CD4-positive, alpha-beta T cell (primary cell): ENCODE data around the gene DUS1L. TPM values are rescaled to one million over a fixed set of nuclear protein-coding genes. Genes with fewer than 3 reads are reported as not detected.

Experiments
- ATAC-seq: fragments of 200-7000 bp; cut with Tn5 transposase; one replicate; pipeline ENCODE4 v1.10.0; 2022; ENCODE audit warnings: mild to moderate bottlenecking; ENCODE audit not compliant: poor library complexity
- CTCF ChIA-PET: fragments of 350-600 bp; sonication (Branson Sonifier 250); formaldehyde crosslinking; loops from one replicate; lab custom pipeline; 2021; ENCODE audit warnings: antibody characterized with exemption, inconsistent platforms; lab: Charles Lee
- POLR2A ChIA-PET: fragments of 350-600 bp; sonication (Branson Sonifier 250); formaldehyde crosslinking; loops from one replicate; lab custom pipeline; 2021; ENCODE audit warnings: antibody characterized with exemption, inconsistent platforms; lab: Charles Lee
- DNase-seq, 14 experiments: peaks; one replicate each; pipeline ENCODE4 v3.0.0-alpha.2; 2013 to 2020; ENCODE audit warnings: mixed read lengths in 2 of 14
- H3K27ac ChIP-seq, 2 donors: one replicate each; pipeline versions ENCODE4 v1.5.1 to v1.7.0; 2013; ENCODE audit warnings: low read length in 2 of 2, low read depth in 1 of 2, mild to moderate bottlenecking in 1 of 2
- H3K27me3 ChIP-seq, 2 experiments: 1 replicate in 1 of 2; 2 replicates in 1 of 2; pipeline versions ENCODE4 v1.6.1 to v1.7.0; 2013; ENCODE audit warnings: low read length in 2 of 2, control low read depth in 1 of 2, mild to moderate bottlenecking in 1 of 2, moderate library complexity in 1 of 2; ENCODE audit not compliant: insufficient read depth in 2 of 2, control insufficient read depth in 1 of 2
- H3K36me3 ChIP-seq: one replicate; pipeline ENCODE4 v1.6.1; 2013; ENCODE audit warnings: low read length, control low read depth; ENCODE audit not compliant: insufficient read depth
- H3K4me1 ChIP-seq: one replicate; pipeline ENCODE4 v1.6.1; 2013; ENCODE audit warnings: low read length, control low read depth; ENCODE audit not compliant: insufficient read depth
- H3K4me3 ChIP-seq: one replicate; pipeline ENCODE4 v1.5.1; 2013; ENCODE audit warnings: mild to moderate bottlenecking, low read length, moderate library complexity
- H3K9me3 ChIP-seq, 2 experiments: 1 replicate in 1 of 2; 2 replicates in 1 of 2; pipeline versions ENCODE4 v1.6.1 to v1.7.0; 2013; ENCODE audit warnings: low read length in 2 of 2, mild to moderate bottlenecking in 2 of 2, control low read depth in 1 of 2, moderate library complexity in 1 of 2; ENCODE audit not compliant: control insufficient read depth in 1 of 2, insufficient read depth in 1 of 2
- H3K27ac Mint-ChIP-seq: one replicate; pipeline ENCODE4 v1.8.0; 2020; ENCODE audit warnings: mixed read lengths
- H3K27me3 Mint-ChIP-seq: one replicate; pipeline ENCODE4 v1.8.0; 2021; ENCODE audit warnings: mixed read lengths
- H3K36me3 Mint-ChIP-seq: one replicate; pipeline ENCODE4 v1.8.0; 2021; ENCODE audit warnings: low read depth, mixed read lengths
- H3K4me1 Mint-ChIP-seq: one replicate; pipeline ENCODE4 v1.8.0; 2021; ENCODE audit warnings: low read depth, mixed read lengths
- H3K4me3 Mint-ChIP-seq: one replicate; pipeline ENCODE4 v1.8.0; 2020; ENCODE audit warnings: mild to moderate bottlenecking, mixed read lengths
- H3K9me3 Mint-ChIP-seq: one replicate; pipeline ENCODE4 v1.8.0; 2020; ENCODE audit warnings: mixed read lengths
- CTCF ChIP-seq: fragments of 200-600 bp; IDR thresholded peaks from one replicate; pipeline ENCODE4 v1.8.0; 2022; ENCODE audit warnings: antibody characterized with exemption, mild to moderate bottlenecking
- intact Hi-C, 2 experiments: fragments of 100-400 bp; cut with DNase I in 1 of 2; cut with micrococcal nuclease in 1 of 2; formaldehyde crosslinking; loops; one replicate each; pipeline versions ENCODE4 v1.15.1 to v1.9.0; 2023 to 2025; cut with DNase I, micrococcal nuclease
- total RNA-seq, 174 experiments: library from RNA in 2 of 174; stranded (reverse) in 2 of 174; gene quantifications; one replicate each; pipeline ENCODE4 v1.2.3 and lab custom pipeline; 2021 to 2026

Gene DUS1L
- total RNA-seq, 2 experiments from 2014 or later = 160 to 163 TPM

GRCh38 chr17:82037092-82037888 lies 28.3 kb downstream of the DUS1L start, which contains the start of gene DCXR:
Gene DCXR (minus strand): TSS chr17:82037697. CDS start chr17:82037682, 15 bp downstream.
- ChIA-PET CTCF (interaction anchor here (0.6 to 2.1 kb wide), 11 partner anchors 13 to 482 kb away, joined by 3 to 12 read pairs (median 3); partner anchors contain the start of genes CENPX, FASN, FOXK2 and GPS1), POLR2A (interaction anchor here (0.6 to 1.8 kb wide), 31 partner anchors 12 to 335 kb away, joined by 3 to 27 read pairs (median 4); partner anchors contain the start of genes ASPSCR1, CENPX, FASN and GPS1)
- no peaks in the 10 kb centered on the region for H3K27me3 Mint-ChIP-seq
- Histone ChIP-seq H3K27me3 (no peaks in the 10 kb centered on the region), H3K27ac (peak within 1 kb of the TSS; percentile 45 to 55), H3K4me3 (peak within 1 kb of the TSS; percentile 65), H3K9me3 (no peaks in the 10 kb centered on the region), H3K4me1 (peaks cover 27% of the 10 kb centered on the region), H3K36me3 (no peaks in the 10 kb centered on the region)
- no peaks in the 10 kb centered on the region for H3K9me3 Mint-ChIP-seq
- H3K4me3 Mint-ChIP-seq = peak within 1 kb of the TSS; percentile 96
- peak within 1 kb of the TSS; percentile 84 for H3K27ac Mint-ChIP-seq
- peak; percentile 85 to 97 (median 94) for DNase-seq
- peak; percentile 90 for ATAC-seq
- H3K36me3 Mint-ChIP-seq = peaks cover 16% of the 10 kb centered on the region
- peaks cover 26% of the 10 kb centered on the region for H3K4me1 Mint-ChIP-seq
- intact Hi-C loops = loop anchor here (1.0 to 10.0 kb wide), 7 partner anchors 14 to 518 kb away; partner anchors contain the start of genes HEXD (in 2 of the 2), OGFOD3 (in 2 of the 2) and LRRC45 (in 1 of the 2)
- TF ChIP-seq CTCF = peak; percentile 87

GRCh38 chr17:82036634-82037091 lies 28.9 kb downstream of the DUS1L start:
- H3K36me3 ChIP-seq = no peaks in the 10 kb centered on the region
- Mint-ChIP-seq H3K9me3 (no peaks in the 10 kb centered on the region), H3K27me3 (no peaks in the 10 kb centered on the region), H3K4me3 (peak overlapping the region; percentile 79), H3K27ac (no peak overlapping the region), H3K36me3 (peaks cover 16% of the 10 kb centered on the region), H3K4me1 (peaks cover 26% of the 10 kb centered on the region)
- no peaks in the 10 kb centered on the region for H3K9me3 ChIP-seq
- DNase-seq (no peak), ATAC-seq (no peak)
- peak overlapping the region; percentile 45 to 55 for H3K27ac ChIP-seq
- H3K4me3 ChIP-seq = peak overlapping the region; percentile 65
- no peaks in the 10 kb centered on the region for H3K27me3 ChIP-seq
- ChIA-PET CTCF (interaction anchor here (1.3 to 2.1 kb wide), 4 partner anchors 14 to 483 kb away, joined by 3 to 12 read pairs (median 6); partner anchors contain the start of genes CENPX, FOXK2 and LRRC45), POLR2A (interaction anchor here (0.8 to 1.8 kb wide), 5 partner anchors 20 to 334 kb away, joined by 3 to 8 read pairs (median 4); partner anchors contain the start of genes FASN, MRPL12 and NOTUM)
- intact Hi-C loops = loop anchor here (1.0 to 10.0 kb wide), 7 partner anchors 13 to 518 kb away; partner anchors contain the start of genes HEXD (in 2 of the 2), OGFOD3 (in 2 of the 2) and LRRC45 (in 1 of the 2)
- peaks cover 32% of the 10 kb centered on the region for H3K4me1 ChIP-seq
- no peak for TF ChIP-seq CTCF

GRCh38 chr17:82035956-82036633 lies 29.5 kb downstream of the DUS1L start:
- Mint-ChIP-seq H3K4me3 (peak overlapping the region; percentile 79), H3K36me3 (peaks cover 16% of the 10 kb centered on the region), H3K4me1 (peaks cover 26% of the 10 kb centered on the region), H3K9me3 (no peaks in the 10 kb centered on the region), H3K27me3 (no peaks in the 10 kb centered on the region), H3K27ac (no peak overlapping the region)
- H3K27me3 ChIP-seq = no peaks in the 10 kb centered on the region
- peaks cover 32% of the 10 kb centered on the region for H3K4me1 ChIP-seq
- H3K36me3 ChIP-seq = no peaks in the 10 kb centered on the region
- DNase-seq (no peak), ATAC-seq (no peak)
- H3K9me3 ChIP-seq = no peaks in the 10 kb centered on the region
- intact Hi-C loops = loop anchor here (5.0 to 10.0 kb wide), 6 partner anchors 89 to 519 kb away; partner anchors contain the start of genes HEXD (in 2 of the 2) and OGFOD3 (in 2 of the 2)
- no peak for TF ChIP-seq CTCF
- peak overlapping the region in 1 of 2 donors; percentile 45 for H3K27ac ChIP-seq
- peak overlapping the region; percentile 65 for H3K4me3 ChIP-seq
- ChIA-PET CTCF (interaction anchor here (1.6 to 1.9 kb wide), 3 partner anchors 61 to 77 kb away, joined by 3 to 12 read pairs (median 5); no protein-coding TSS in a partner anchor), POLR2A (interaction anchor here (0.8 to 1.8 kb wide), 4 partner anchors 62 to 333 kb away, joined by 4 to 6 read pairs (median 4); partner anchors contain the start of genes FASN and MRPL12)
